ENCODE data around the gene CGREF1.

DNA sequence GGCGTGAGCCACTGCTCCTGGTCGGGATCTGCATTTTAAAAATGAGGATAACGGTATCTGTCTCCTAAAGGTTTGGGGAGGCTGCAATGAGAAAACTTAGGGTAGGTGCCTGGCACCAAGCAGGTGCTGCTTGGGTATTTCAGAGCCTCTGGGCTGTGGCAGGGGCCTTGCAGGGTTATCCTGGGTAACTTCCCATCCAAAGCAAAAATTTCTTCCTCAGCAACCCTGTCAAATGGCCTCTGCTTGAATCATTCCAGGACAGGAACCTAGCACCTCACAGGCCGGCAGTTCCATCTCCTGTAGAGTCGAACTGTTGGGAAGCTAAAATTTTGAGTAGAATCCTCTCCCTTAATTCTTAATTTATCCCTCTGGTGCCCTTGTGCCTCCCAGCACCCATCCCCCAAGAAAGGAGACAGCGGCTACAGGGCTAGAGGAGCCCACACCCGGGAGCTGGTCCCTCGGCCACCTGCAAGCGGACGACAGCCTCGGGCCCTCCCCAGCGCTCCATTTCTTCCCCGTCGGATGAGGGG is 868 bp downstream of the CGREF1 start:
- TF ChIP-seq CTCF (IDR thresholded peaks at IDR 0.05): no peak
- TF ChIP-seq POLR2A (IDR thresholded peaks at IDR 0.05): no peak

All from esophagus squamous epithelium (tissue), 4 donors.